Vagina (tissue), 2 donors: ENCODE data around the gene SNRNP70. TPM values are rescaled to one million over a fixed set of nuclear protein-coding genes. Genes with fewer than 3 reads are reported as not detected.
A peak's percentile ranks its signal among the peaks of the same experiment; 100 is the strongest.
"Not testable (repeated sequence)": the region's sequence is repeated elsewhere in the genome, so short reads cannot be mapped to it uniquely, and the experiment has no call there.

Source experiments
- DNase-seq, 2 donors: peaks; one replicate each; pipeline ENCODE4 v3.0.0-alpha.2; 2017; ENCODE audit errors: extremely low spot score in 2 of 2
- H3K27ac ChIP-seq: fragments of 200-600 bp; sonication (generic); one replicate; pipeline ENCODE4 v1.5.1; 2019
- H3K27me3 ChIP-seq: fragments of 200-600 bp; sonication (generic); one replicate; pipeline ENCODE4 v1.5.1; 2019
- H3K36me3 ChIP-seq, 2 donors: fragments of 200-600 bp; sonication (generic); one replicate each; pipeline ENCODE4 v1.5.1; 2017 to 2019
- H3K4me1 ChIP-seq: fragments of 200-600 bp; sonication (generic); one replicate; pipeline ENCODE4 v1.5.1; 2019
- H3K4me3 ChIP-seq, 2 donors: fragments of 200-600 bp; sonication (generic); 1 replicate in 1 of 2; 2 replicates in 1 of 2; pipeline ENCODE4 v1.5.1; 2016 to 2019
- H3K9me3 ChIP-seq: fragments of 200-600 bp; sonication (generic); one replicate; pipeline ENCODE4 v1.5.1; 2019
- POLR2A ChIP-seq, 2 donors: fragments of 450-650 bp; IDR thresholded peaks; one replicate each; pipeline ENCODE4 v1.6.1; 2017; ENCODE audit warnings: antibody characterized with exemption in 2 of 2, mild to moderate bottlenecking in 2 of 2, moderate library complexity in 2 of 2
- POLR2AphosphoS5 ChIP-seq, 2 donors: sonication (generic); formaldehyde crosslinking; IDR thresholded peaks; one replicate each; pipeline ENCODE4 v1.9.0; 2017; ENCODE audit warnings: antibody characterized with exemption in 2 of 2, mild to moderate bottlenecking in 2 of 2, low read depth in 1 of 2; ENCODE audit not compliant: insufficient read depth in 1 of 2
- intact Hi-C: fragments of 100-400 bp; cut with DNase I; formaldehyde crosslinking; loops from one replicate; pipeline ENCODE4 v1.15.1; 2023
- total RNA-seq: library from RNA; depleted of rRNA; stranded (reverse); fragments of >200 nt; gene quantifications from one replicate; pipeline ENCODE4 v1.2.3, GENCODE V29; 2016
- TF ChIP-seq, protein P1 (sequence below), 3 experiments: fragments of 450-650 bp in 2 of 3; fragments of 200-600 bp in 1 of 3; sonication (generic) in 1 of 3; IDR thresholded peaks; one replicate each; pipeline ENCODE4 v1.5.1; 2017 to 2019; ENCODE audit warnings: antibody characterized with exemption in 3 of 3, mild to moderate bottlenecking in 2 of 3, moderate library complexity in 2 of 3

The SNRNP70 gene, protein sequence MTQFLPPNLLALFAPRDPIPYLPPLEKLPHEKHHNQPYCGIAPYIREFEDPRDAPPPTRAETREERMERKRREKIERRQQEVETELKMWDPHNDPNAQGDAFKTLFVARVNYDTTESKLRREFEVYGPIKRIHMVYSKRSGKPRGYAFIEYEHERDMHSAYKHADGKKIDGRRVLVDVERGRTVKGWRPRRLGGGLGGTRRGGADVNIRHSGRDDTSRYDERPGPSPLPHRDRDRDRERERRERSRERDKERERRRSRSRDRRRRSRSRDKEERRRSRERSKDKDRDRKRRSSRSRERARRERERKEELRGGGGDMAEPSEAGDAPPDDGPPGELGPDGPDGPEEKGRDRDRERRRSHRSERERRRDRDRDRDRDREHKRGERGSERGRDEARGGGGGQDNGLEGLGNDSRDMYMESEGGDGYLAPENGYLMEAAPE
- total RNA-seq, result 380 TPM

DNA sequence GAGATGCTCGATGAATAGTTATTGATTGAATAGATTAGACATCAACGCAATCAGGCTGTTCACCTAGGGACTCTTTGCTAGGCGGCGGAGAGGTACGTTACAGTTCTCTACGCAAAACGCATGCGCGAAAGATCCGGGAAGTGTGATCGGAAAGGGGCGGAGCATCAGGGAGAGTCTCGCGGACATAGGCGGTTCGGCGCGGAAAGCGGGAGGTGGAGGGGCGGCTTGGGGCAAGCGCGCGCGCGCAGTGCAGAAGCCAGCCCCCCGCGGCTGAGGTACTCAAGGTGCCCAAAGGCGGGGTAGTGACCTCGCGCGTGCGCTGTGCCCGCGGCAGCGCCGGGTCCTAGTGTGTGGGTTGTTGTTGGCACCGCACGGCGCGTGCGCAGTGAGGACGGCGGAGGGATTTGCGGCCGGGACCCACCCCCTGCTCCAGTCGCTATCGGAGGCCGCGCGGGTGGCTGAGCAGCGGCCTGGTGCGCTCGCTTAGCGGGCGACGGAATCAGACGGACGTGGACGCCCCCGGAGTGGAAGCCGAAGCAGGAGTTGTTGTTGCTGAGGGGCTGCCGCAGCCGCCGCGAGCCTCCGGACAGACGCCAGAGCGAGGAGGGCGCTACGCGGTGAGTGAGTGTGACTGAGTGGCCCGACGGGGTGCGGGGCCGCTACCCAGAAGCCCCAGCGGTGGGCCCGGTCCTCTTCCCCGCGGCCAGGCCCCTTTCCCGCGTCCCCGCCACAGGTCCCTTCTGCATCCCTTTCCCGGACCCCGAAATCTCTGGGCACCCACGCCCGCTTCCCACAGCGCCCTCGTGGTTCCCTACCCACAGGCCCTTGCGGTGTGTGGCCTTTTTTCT, at the start of gene SNRNP70:
Gene SNRNP70 (plus strand): TSS at position 432 of the 848 bp plus-strand sequence. CDS start 964 bp downstream, outside the sequence.
- Histone ChIP-seq H3K9me3 (no peaks in the 10 kb centered on the region), H3K36me3 (peaks cover 0 to 18% of the 10 kb centered on the region in 2 donors), H3K27me3 (no peaks in the 10 kb centered on the region), H3K27ac (peak within 1 kb of the TSS; percentile 80), H3K4me3 (peak within 1 kb of the TSS; percentile 69 to 72), H3K4me1 (peaks cover 29% of the 10 kb centered on the region)
- intact Hi-C loops, result no loop called here
- DNase-seq, result peak in 1 of 2 donors; percentile 98
- TF ChIP-seq POLR2A (IDR thresholded peaks at IDR 0.05), result peak in 1 of 2 donors; percentile 77
- TF ChIP-seq POLR2AphosphoS5 (IDR thresholded peaks at IDR 0.05; ENCODE audit: insufficient read depth in 1 of 2, low read depth in 1 of 2), result peak; percentile 95 to 97
- TF ChIP-seq, protein P1, sequence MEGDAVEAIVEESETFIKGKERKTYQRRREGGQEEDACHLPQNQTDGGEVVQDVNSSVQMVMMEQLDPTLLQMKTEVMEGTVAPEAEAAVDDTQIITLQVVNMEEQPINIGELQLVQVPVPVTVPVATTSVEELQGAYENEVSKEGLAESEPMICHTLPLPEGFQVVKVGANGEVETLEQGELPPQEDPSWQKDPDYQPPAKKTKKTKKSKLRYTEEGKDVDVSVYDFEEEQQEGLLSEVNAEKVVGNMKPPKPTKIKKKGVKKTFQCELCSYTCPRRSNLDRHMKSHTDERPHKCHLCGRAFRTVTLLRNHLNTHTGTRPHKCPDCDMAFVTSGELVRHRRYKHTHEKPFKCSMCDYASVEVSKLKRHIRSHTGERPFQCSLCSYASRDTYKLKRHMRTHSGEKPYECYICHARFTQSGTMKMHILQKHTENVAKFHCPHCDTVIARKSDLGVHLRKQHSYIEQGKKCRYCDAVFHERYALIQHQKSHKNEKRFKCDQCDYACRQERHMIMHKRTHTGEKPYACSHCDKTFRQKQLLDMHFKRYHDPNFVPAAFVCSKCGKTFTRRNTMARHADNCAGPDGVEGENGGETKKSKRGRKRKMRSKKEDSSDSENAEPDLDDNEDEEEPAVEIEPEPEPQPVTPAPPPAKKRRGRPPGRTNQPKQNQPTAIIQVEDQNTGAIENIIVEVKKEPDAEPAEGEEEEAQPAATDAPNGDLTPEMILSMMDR (IDR thresholded peaks at IDR 0.05), result no peak

GRCh38 chr19:49036815-49037214, 48.4 kb upstream of the SNRNP70 start, which contains the start of gene CGB1:
CGB1 (minus strand) TSS chr19:49036895; CDS start chr19:49036711, 184 bp downstream.
- DNase-seq, result not testable (repeated sequence)

GRCh38 chr19:49038111-49038510, 47.1 kb upstream of the SNRNP70 start:
- H3K27me3 ChIP-seq, H3K27ac ChIP-seq, H3K36me3 ChIP-seq, H3K9me3 ChIP-seq, H3K4me1 ChIP-seq, intact Hi-C loops, H3K4me3 ChIP-seq, DNase-seq: not testable (repeated sequence)

More at GRCh38 chr19:49036815-49037214, 48.4 kb upstream of the SNRNP70 start, which contains the start of gene CGB1:
- H3K36me3 ChIP-seq, H3K27me3 ChIP-seq, H3K4me1 ChIP-seq, H3K9me3 ChIP-seq, H3K27ac ChIP-seq, H3K4me3 ChIP-seq, intact Hi-C loops: not testable (repeated sequence)

- H3K4me3 ChIP-seq, DNase-seq, H3K36me3 ChIP-seq, H3K9me3 ChIP-seq, H3K27ac ChIP-seq, H3K27me3 ChIP-seq, intact Hi-C loops, H3K4me1 ChIP-seq: not testable (repeated sequence)
These were observed 46.5 kb upstream of the SNRNP70 start for GRCh38 chr19:49038557-49039276.

- H3K4me1 ChIP-seq, H3K9me3 ChIP-seq, H3K27me3 ChIP-seq, H3K36me3 ChIP-seq, DNase-seq, intact Hi-C loops, H3K4me3 ChIP-seq, H3K27ac ChIP-seq: not testable (repeated sequence)
These were observed 45.5 kb upstream of the SNRNP70 start for GRCh38 chr19:49039736-49040135.

DNA sequence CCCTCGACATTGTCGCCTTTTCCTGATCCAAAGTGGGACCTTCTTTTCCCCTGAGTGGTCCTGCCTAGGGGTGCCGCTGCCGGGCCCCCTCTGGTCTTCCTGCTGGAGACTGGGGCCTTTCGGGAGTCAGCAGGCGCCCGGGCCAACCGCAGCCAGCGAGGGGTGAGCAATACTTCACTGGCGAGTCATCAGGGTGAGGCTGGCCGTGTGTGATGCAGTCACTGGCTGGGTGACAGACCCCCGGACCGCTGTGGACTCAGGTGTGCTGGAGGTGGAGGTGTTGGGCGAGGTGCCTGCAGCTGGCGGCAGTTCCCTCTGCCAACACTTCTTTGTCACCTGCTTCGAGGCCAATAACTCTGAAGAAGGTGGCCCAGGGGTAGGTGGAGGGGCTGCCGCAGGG, 43.1 kb upstream of the SNRNP70 start:
- H3K27ac ChIP-seq, result no peak overlapping the region
- no peaks in the 10 kb centered on the region for H3K4me1 ChIP-seq
- H3K27me3 ChIP-seq, result no peaks in the 10 kb centered on the region
- no peak for TF ChIP-seq POLR2AphosphoS5 (IDR thresholded peaks at IDR 0.05; ENCODE audit: insufficient read depth in 1 of 2, low read depth in 1 of 2)
- TF ChIP-seq POLR2A (IDR thresholded peaks at IDR 0.05), result no peak
- TF ChIP-seq, protein P1 (IDR thresholded peaks at IDR 0.05), result no peak
- intact Hi-C loops, result no loop called here
- no peaks in the 10 kb centered on the region for H3K36me3 ChIP-seq
- no peak overlapping the region for H3K4me3 ChIP-seq
- DNase-seq, result no peak
- H3K9me3 ChIP-seq, result no peaks in the 10 kb centered on the region

DNA sequence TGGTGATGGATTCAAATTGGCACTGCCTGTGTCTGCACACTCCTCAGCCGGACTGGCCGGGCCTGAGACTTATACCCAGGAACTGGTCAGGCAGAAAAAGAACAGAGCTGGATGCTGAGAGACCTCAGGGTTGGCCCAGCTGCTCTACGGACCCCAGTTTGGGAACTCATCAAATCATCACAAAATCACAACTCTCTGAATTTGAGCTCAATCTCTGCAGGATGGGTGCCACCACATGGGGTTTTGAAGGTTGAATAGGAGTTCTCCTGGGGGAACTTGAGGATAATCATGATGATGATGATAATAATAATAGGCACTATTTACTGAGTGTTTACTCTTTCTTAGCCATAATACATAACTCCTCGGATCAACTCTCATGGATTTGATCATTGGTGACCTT, 42.6 kb upstream of the SNRNP70 start:
- DNase-seq, intact Hi-C loops, H3K36me3 ChIP-seq, H3K27ac ChIP-seq, H3K9me3 ChIP-seq, H3K4me3 ChIP-seq, H3K27me3 ChIP-seq, H3K4me1 ChIP-seq: not testable (repeated sequence)

GRCh38 chr19:49043548-49043947, 41.7 kb upstream of the SNRNP70 start, which contains the start of gene CGB5:
CGB5 (plus strand) TSS chr19:49043848; CDS start chr19:49044210, 362 bp downstream.
- H3K4me1 ChIP-seq, H3K36me3 ChIP-seq, intact Hi-C loops, H3K4me3 ChIP-seq, DNase-seq, H3K27ac ChIP-seq, H3K27me3 ChIP-seq, H3K9me3 ChIP-seq: not testable (repeated sequence)

- H3K36me3 ChIP-seq, H3K27ac ChIP-seq, H3K27me3 ChIP-seq, intact Hi-C loops, H3K4me3 ChIP-seq, DNase-seq, H3K9me3 ChIP-seq, H3K4me1 ChIP-seq: not testable (repeated sequence)
These were observed 36.2 kb upstream of the SNRNP70 start, which contains the start of gene CGB8 for GRCh38 chr19:49049011-49049410. CGB8 (minus strand) TSS chr19:49049111; CDS start chr19:49048739, 372 bp downstream.

DNA sequence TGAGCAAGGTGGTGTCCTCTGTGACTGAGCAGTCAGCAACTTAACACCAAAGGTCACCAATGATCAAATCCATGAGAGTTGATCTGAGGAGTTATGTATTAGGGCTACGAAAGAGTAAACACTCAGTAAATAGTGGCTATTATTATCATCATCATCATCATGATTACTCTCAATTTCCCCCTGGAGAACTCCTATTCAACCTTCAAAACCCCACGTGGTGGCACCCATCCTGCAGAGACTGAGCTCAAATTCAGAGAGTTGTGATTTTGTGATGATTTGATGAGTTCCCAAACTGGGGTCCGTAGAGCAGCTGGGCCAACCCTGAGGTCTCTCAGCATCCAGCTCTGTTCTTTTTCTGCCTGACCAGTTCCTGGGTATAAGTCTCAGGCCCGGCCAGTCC, 35.4 kb upstream of the SNRNP70 start:
- H3K27ac ChIP-seq, intact Hi-C loops, H3K36me3 ChIP-seq, H3K4me1 ChIP-seq, DNase-seq, H3K27me3 ChIP-seq, H3K4me3 ChIP-seq, H3K9me3 ChIP-seq: not testable (repeated sequence)
